HAP-1 (cell line): ENCODE results near the gene NDUFS3.
"Not testable (repeated sequence)": the region's sequence is repeated elsewhere in the genome, so short reads cannot be mapped to it uniquely, and the experiment has no call there.

Experiments used
- DNase-seq, 2 experiments: peaks; one replicate each; pipeline ENCODE4 v3.0.0-alpha.2; 2016 to 2020; ENCODE audit warnings: low spot score in 2 of 2
- H3K27me3 ChIP-seq: fragments of 250-450 bp; sonication (Bioruptor Pico); 2 replicates; pipeline ENCODE4 v1.5.1; 2020; ENCODE audit warnings: low read depth, mild to moderate bottlenecking, moderate library complexity
- H3K36me3 ChIP-seq: fragments of 250-450 bp; sonication (Bioruptor Pico); replicated peaks from 2 replicates; pipeline ENCODE4 v1.5.1; 2020; ENCODE audit warnings: mild to moderate bottlenecking
- H3K4me1 ChIP-seq: fragments of 250-450 bp; sonication (Bioruptor Pico); 2 replicates; pipeline ENCODE4 v1.5.1; 2020; ENCODE audit warnings: mild to moderate bottlenecking
- H3K4me3 ChIP-seq: fragments of 250-450 bp; sonication (Bioruptor Pico); 2 replicates; pipeline ENCODE4 v1.5.1; 2020; ENCODE audit warnings: mild to moderate bottlenecking, moderate library complexity
- H3K9me3 ChIP-seq: fragments of 250-450 bp; sonication (Bioruptor Pico); 2 replicates; pipeline ENCODE4 v1.5.1; 2020; ENCODE audit warnings: mild to moderate bottlenecking, moderate library complexity
- in situ Hi-C: fragments of 300-500 bp; cut with MboI; formaldehyde crosslinking; loops from 3 replicates; pipeline ENCODE4 v1.14.3; 2020; ENCODE audit warnings: low sequenced_read_pairs, inconsistent platforms, mixed read lengths

NDUFS3 gene

GRCh38 chr11:47550288-47551047, 28.4 kb upstream of the NDUFS3 start:
- H3K9me3 ChIP-seq = no peaks in the 10 kb centered on the region
- no peaks in the 10 kb centered on the region; the same call in none of the 2 replicates for H3K36me3 ChIP-seq
- no peak overlapping the region for H3K4me3 ChIP-seq
- in situ Hi-C loops = no loop called here
- H3K27me3 ChIP-seq = no peaks in the 10 kb centered on the region
- H3K4me1 ChIP-seq = peaks cover 19% of the 10 kb centered on the region
- no peak for DNase-seq

- in situ Hi-C loops = no loop called here
- peak in 1 of 2 experiments; percentile 37 for DNase-seq
- H3K9me3 ChIP-seq = no peaks in the 10 kb centered on the region
- H3K36me3 ChIP-seq = no peaks in the 10 kb centered on the region; the same call in none of the 2 replicates
- no peaks in the 10 kb centered on the region for H3K27me3 ChIP-seq
- peak overlapping the region; percentile 91 for H3K4me3 ChIP-seq
- peaks cover 19% of the 10 kb centered on the region for H3K4me1 ChIP-seq
Measured at GRCh38 chr11:47551086-47551485, 27.8 kb upstream of the NDUFS3 start.

GRCh38 chr11:47552056-47552565, 26.8 kb upstream of the NDUFS3 start:
- Histone ChIP-seq H3K4me3 (peak overlapping the region; percentile 91), H3K36me3 (no peaks in the 10 kb centered on the region; the same call in 1 of the 2 replicates), H3K4me1 (peaks cover 19% of the 10 kb centered on the region), H3K9me3 (no peaks in the 10 kb centered on the region), H3K27me3 (no peaks in the 10 kb centered on the region)
- peak; percentile 11 to 58 for DNase-seq
- in situ Hi-C loops = no loop called here

- Histone ChIP-seq H3K4me3 (peak within 1 kb of the TSS; percentile 91), H3K4me1 (peaks cover 19% of the 10 kb centered on the region)
- in situ Hi-C loops = no loop called here
Measured at GRCh38 chr11:47552566-47553405, 26.1 kb upstream of the NDUFS3 start, which contains the start of gene CELF1. Gene CELF1, minus strand, starts transcription at chr11:47553132. Its CDS starts 53,609 bp downstream, at chr11:47499523.

GRCh38 chr11:47553406-47553743, 25.5 kb upstream of the NDUFS3 start:
- no peaks in the 10 kb centered on the region for H3K9me3 ChIP-seq
- no peaks in the 10 kb centered on the region for H3K27me3 ChIP-seq
- H3K36me3 ChIP-seq = no peaks in the 10 kb centered on the region; the same call in 1 of the 2 replicates
- no peak for DNase-seq
- in situ Hi-C loops = no loop called here
- H3K4me1 ChIP-seq = peaks cover 19% of the 10 kb centered on the region
- H3K4me3 ChIP-seq = peak overlapping the region; percentile 91

More at GRCh38 chr11:47552566-47553405, 26.1 kb upstream of the NDUFS3 start, which contains the start of gene CELF1:
- Histone ChIP-seq H3K27me3 (no peaks in the 10 kb centered on the region), H3K36me3 (no peaks in the 10 kb centered on the region; the same call in 1 of the 2 replicates), H3K9me3 (no peaks in the 10 kb centered on the region)
- peak; percentile 87 to 95 for DNase-seq

- DNase-seq, H3K27me3 ChIP-seq, H3K36me3 ChIP-seq, H3K4me3 ChIP-seq, in situ Hi-C loops, H3K4me1 ChIP-seq, H3K9me3 ChIP-seq: not testable (repeated sequence)
Measured at GRCh38 chr11:47557004-47557403, 21.9 kb upstream of the NDUFS3 start.

- no peak overlapping the region for H3K4me3 ChIP-seq
- H3K36me3 ChIP-seq = no peaks in the 10 kb centered on the region
- H3K9me3 ChIP-seq = no peaks in the 10 kb centered on the region
- no peak for DNase-seq
- no peaks in the 10 kb centered on the region for H3K27me3 ChIP-seq
- in situ Hi-C loops = no loop called here
- no peaks in the 10 kb centered on the region for H3K4me1 ChIP-seq
Measured at GRCh38 chr11:47558695-47559094, 20.2 kb upstream of the NDUFS3 start.

- Histone ChIP-seq H3K27me3 (no peaks in the 10 kb centered on the region), H3K4me1 (peaks cover 7% of the 10 kb centered on the region), H3K9me3 (no peaks in the 10 kb centered on the region), H3K36me3 (no peaks in the 10 kb centered on the region), H3K4me3 (no peak overlapping the region)
- in situ Hi-C loops = no loop called here
- DNase-seq = no peak
Measured at GRCh38 chr11:47560426-47560825, 18.4 kb upstream of the NDUFS3 start.

GRCh38 chr11:47562393-47562792, 16.5 kb upstream of the NDUFS3 start:
- H3K27me3 ChIP-seq, in situ Hi-C loops, DNase-seq, H3K36me3 ChIP-seq, H3K4me3 ChIP-seq, H3K9me3 ChIP-seq: not testable (repeated sequence)
- H3K4me1 ChIP-seq = peaks cover 11% of the 10 kb centered on the region

GRCh38 chr11:47564366-47564765, 14.5 kb upstream of the NDUFS3 start:
- in situ Hi-C loops, H3K27me3 ChIP-seq, H3K4me3 ChIP-seq, DNase-seq, H3K9me3 ChIP-seq: not testable (repeated sequence)
- Histone ChIP-seq H3K36me3 (peaks cover 12% of the 10 kb centered on the region), H3K4me1 (peaks cover 11% of the 10 kb centered on the region)

- Histone ChIP-seq H3K36me3 (peaks cover 17% of the 10 kb centered on the region), H3K27me3 (no peaks in the 10 kb centered on the region), H3K4me3 (peak overlapping the region; percentile 78), H3K4me1 (peaks cover 11% of the 10 kb centered on the region), H3K9me3 (no peaks in the 10 kb centered on the region)
- in situ Hi-C loops = no loop called here
- DNase-seq = no peak
Measured at GRCh38 chr11:47564933-47565339, 13.9 kb upstream of the NDUFS3 start.

GRCh38 chr11:47565340-47566148, 13.3 kb upstream of the NDUFS3 start, which contains the start of gene PTPMT1:
Gene PTPMT1, plus strand, starts transcription at chr11:47565599. Its CDS starts 24 bp downstream, at chr11:47565623.
- in situ Hi-C loops = no loop called here
- Histone ChIP-seq H3K27me3 (no peaks in the 10 kb centered on the region), H3K9me3 (no peaks in the 10 kb centered on the region), H3K4me3 (peak within 1 kb of the TSS; percentile 78), H3K36me3 (peaks cover 20% of the 10 kb centered on the region), H3K4me1 (peaks cover 11% of the 10 kb centered on the region)
- DNase-seq = peak; percentile 65 to 88

GRCh38 chr11:47566149-47566698, 12.7 kb upstream of the NDUFS3 start:
- in situ Hi-C loops = no loop called here

More at GRCh38 chr11:47566149-47566698, 12.7 kb upstream of the NDUFS3 start:
- peak overlapping the region; percentile 78 for H3K4me3 ChIP-seq
- no peaks in the 10 kb centered on the region for H3K9me3 ChIP-seq
- DNase-seq = peak in 1 of 2 experiments; percentile 48
- H3K36me3 ChIP-seq = peaks cover 27% of the 10 kb centered on the region
- H3K4me1 ChIP-seq = peaks cover 14% of the 10 kb centered on the region
- no peaks in the 10 kb centered on the region for H3K27me3 ChIP-seq
